ENCODE data around the gene TBCD. TPM values are rescaled to one million over a fixed set of nuclear protein-coding genes. Genes with fewer than 3 reads are reported as not detected.

The TBCD gene
- total RNA-seq, 1 experiment from 2014 or later: 129 TPM

GRCh38 chr17:82812058-82812457 is 60.2 kb downstream of the TBCD start:
- H3K79me1 ChIP-seq (ENCODE audit: insufficient read depth, low read depth, low read length, poor library complexity, severe bottlenecking): no peaks in the 10 kb centered on the region
- H3K4me1 ChIP-seq (ENCODE audit: insufficient read depth, low read length): no peaks in the 10 kb centered on the region
- TF ChIP-seq, protein P1, sequence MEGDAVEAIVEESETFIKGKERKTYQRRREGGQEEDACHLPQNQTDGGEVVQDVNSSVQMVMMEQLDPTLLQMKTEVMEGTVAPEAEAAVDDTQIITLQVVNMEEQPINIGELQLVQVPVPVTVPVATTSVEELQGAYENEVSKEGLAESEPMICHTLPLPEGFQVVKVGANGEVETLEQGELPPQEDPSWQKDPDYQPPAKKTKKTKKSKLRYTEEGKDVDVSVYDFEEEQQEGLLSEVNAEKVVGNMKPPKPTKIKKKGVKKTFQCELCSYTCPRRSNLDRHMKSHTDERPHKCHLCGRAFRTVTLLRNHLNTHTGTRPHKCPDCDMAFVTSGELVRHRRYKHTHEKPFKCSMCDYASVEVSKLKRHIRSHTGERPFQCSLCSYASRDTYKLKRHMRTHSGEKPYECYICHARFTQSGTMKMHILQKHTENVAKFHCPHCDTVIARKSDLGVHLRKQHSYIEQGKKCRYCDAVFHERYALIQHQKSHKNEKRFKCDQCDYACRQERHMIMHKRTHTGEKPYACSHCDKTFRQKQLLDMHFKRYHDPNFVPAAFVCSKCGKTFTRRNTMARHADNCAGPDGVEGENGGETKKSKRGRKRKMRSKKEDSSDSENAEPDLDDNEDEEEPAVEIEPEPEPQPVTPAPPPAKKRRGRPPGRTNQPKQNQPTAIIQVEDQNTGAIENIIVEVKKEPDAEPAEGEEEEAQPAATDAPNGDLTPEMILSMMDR (conservative IDR thresholded peaks at IDR 0.05): no peak
- H3K4me2 ChIP-seq (ENCODE audit: insufficient read depth, insufficient read length, low read length): no peak overlapping the region
- H3K27me3 ChIP-seq (ENCODE audit: insufficient read depth, low read length): no peaks in the 10 kb centered on the region
- no peak overlapping the region for H3K27ac ChIP-seq (ENCODE audit: insufficient read length, low read depth, low read length)
- no peaks in the 10 kb centered on the region for H3K23me2 ChIP-seq (ENCODE audit: insufficient read length, low read depth, low read length, poor library complexity, severe bottlenecking)
- no peak overlapping the region for H2BK5ac ChIP-seq (ENCODE audit: insufficient read length, low read length)
- H2BK20ac ChIP-seq (ENCODE audit: low read depth, low read length, poor library complexity, severe bottlenecking): no peak overlapping the region
- H3K4me3 Mint-ChIP-seq: no peak overlapping the region
- H2BK12ac ChIP-seq (ENCODE audit: insufficient read length, low read depth, low read length): no peak overlapping the region
- H3K9me3 ChIP-seq (ENCODE audit: control insufficient read depth, low read depth, low read length): no peaks in the 10 kb centered on the region
- no peak overlapping the region for H2BK15ac ChIP-seq (ENCODE audit: low read depth, low read length)
- H3K79me2 ChIP-seq (ENCODE audit: insufficient read depth, low read length): no peaks in the 10 kb centered on the region
- H3K27me3 Mint-ChIP-seq (ENCODE audit: low read depth): no peaks in the 10 kb centered on the region
- H4K20me1 ChIP-seq (ENCODE audit: control insufficient read depth, insufficient read depth, insufficient read length): no peaks in the 10 kb centered on the region
- no peaks in the 10 kb centered on the region for H3K4me1 Mint-ChIP-seq
- H3K56ac ChIP-seq (ENCODE audit: insufficient read length, low read depth, low read length): no peak overlapping the region
- no peak overlapping the region for H2AK5ac ChIP-seq (ENCODE audit: insufficient read length, low read length)
- no peak overlapping the region for H2BK120ac ChIP-seq (ENCODE audit: low read depth, low read length, poor library complexity, severe bottlenecking)
- no peak overlapping the region for H3K14ac ChIP-seq (ENCODE audit: insufficient read depth, low read length)
- WGBS (ENCODE audit: extremely low coverage, insufficient read length, low lambda C conversion rate): no CpG with 5 or more reads among the region's 15 CpGs
- no peak overlapping the region for H3K23ac ChIP-seq (ENCODE audit: insufficient read length, low read depth, low read length)
- no peak overlapping the region for H4K8ac ChIP-seq (replicated peaks; ENCODE audit: insufficient read length, low read depth, low read length)
- H3K9me3 Mint-ChIP-seq: peaks cover 0 to 1% of the 10 kb centered on the region in 2 experiments; a peak in 2 of 5 replicates
- no peak overlapping the region for H3K27ac Mint-ChIP-seq
- H3K18ac ChIP-seq (ENCODE audit: insufficient read length, low read depth, low read length): no peak overlapping the region
- H4K5ac ChIP-seq (ENCODE audit: insufficient read length, low read depth, low read length): no peak overlapping the region
- H3K4ac ChIP-seq (ENCODE audit: low read depth, low read length): no peak overlapping the region
- peaks cover 41 to 84% (median 77%) of the 10 kb centered on the region in 3 experiments for H3K36me3 Mint-ChIP-seq (ENCODE audit: insufficient read depth in 1 of 3, low read depth in 3 of 3)
- no peak overlapping the region for H3K9ac ChIP-seq (ENCODE audit: extremely low read depth, insufficient read length, low read length)
- no peak for DNase-seq
- no peak overlapping the region for H2AFZ ChIP-seq (ENCODE audit: low read length)
- H4K91ac ChIP-seq (ENCODE audit: insufficient read length, low read depth, low read length): no peak overlapping the region
- no peak overlapping the region for H3T11ph ChIP-seq (ENCODE audit: low read length)
